DND-41 (cell line): ENCODE measurements around the gene GNA14.

Experiments
- ATAC-seq: fragments of 200-7000 bp; cut with Tn5 transposase; 3 replicates; pipeline ENCODE4 v1.9.1; 2021; ENCODE audit warnings: low read depth; ENCODE audit not compliant: insufficient read depth
- DNase-seq: peaks from one replicate; pipeline ENCODE4 v3.0.0-alpha.2; 2020
- H2AFZ ChIP-seq: 2 replicates; pipeline ENCODE4 v1.6.0; 2012; ENCODE audit warnings: low read depth, low read length
- H3K27ac ChIP-seq: 2 replicates; pipeline ENCODE4 v1.5.1; 2012; ENCODE audit warnings: low read length, inconsistent platforms
- H3K27me3 ChIP-seq: fragments of 200-600 bp; sonication (generic); 2 replicates; pipeline ENCODE4 v1.6.0; 2012; ENCODE audit warnings: low read length, mild to moderate bottlenecking, inconsistent platforms; ENCODE audit not compliant: insufficient read depth, poor library complexity
- H3K36me3 ChIP-seq: 2 replicates; pipeline ENCODE4 v1.5.1; 2012; ENCODE audit warnings: low read length, inconsistent platforms; ENCODE audit not compliant: insufficient read depth
- H3K4me1 ChIP-seq: 2 replicates; pipeline ENCODE4 v1.5.1; 2012; ENCODE audit warnings: mild to moderate bottlenecking, low read length; ENCODE audit not compliant: insufficient read depth
- H3K4me2 ChIP-seq: 2 replicates; pipeline ENCODE4 v1.6.0; 2012; ENCODE audit warnings: mild to moderate bottlenecking, moderate library complexity, low read length, inconsistent platforms; ENCODE audit not compliant: insufficient read depth
- H3K4me3 ChIP-seq, 2 experiments: fragments of 200-600 bp in 1 of 2; shearing (Covaris generic) in 1 of 2; 2 replicates each; pipeline ENCODE4 v1.5.1; 2012 to 2016; ENCODE audit warnings: inconsistent platforms in 2 of 2, low read length in 2 of 2, mild to moderate bottlenecking in 2 of 2, low read depth in 1 of 2, moderate library complexity in 1 of 2
- H3K79me2 ChIP-seq: 2 replicates; pipeline ENCODE4 v1.6.0; 2012; ENCODE audit warnings: low read length, inconsistent platforms; ENCODE audit not compliant: insufficient read depth
- H3K9ac ChIP-seq: 2 replicates; pipeline ENCODE4 v1.6.0; 2012; ENCODE audit warnings: low read depth, mild to moderate bottlenecking, inconsistent platforms, low read length, moderate library complexity
- H3K9me3 ChIP-seq: 2 replicates; pipeline ENCODE4 v1.5.1; 2012; ENCODE audit warnings: low read length, moderate library complexity, mild to moderate bottlenecking, inconsistent platforms; ENCODE audit not compliant: insufficient read depth, severe bottlenecking
- H4K20me1 ChIP-seq: 2 replicates; pipeline ENCODE4 v1.6.0; 2012; ENCODE audit warnings: low read length; ENCODE audit not compliant: insufficient read depth
- CTCF ChIP-seq: IDR thresholded peaks from 2 replicates; pipeline ENCODE4 v1.5.1; 2012; ENCODE audit warnings: borderline replicate concordance, low read length, moderate library complexity, mild to moderate bottlenecking; ENCODE audit not compliant: poor library complexity, severe bottlenecking; ENCODE audit errors: extremely low read depth
- EZH2 ChIP-seq: IDR thresholded peaks from 3 replicates; pipeline ENCODE4 v1.6.1; 2012; ENCODE audit warnings: borderline replicate concordance, low read depth, mild to moderate bottlenecking, moderate library complexity, low read length, inconsistent platforms; ENCODE audit not compliant: severe bottlenecking

The GNA14 gene

GRCh38 chr9:77589046-77589795, 58.9 kb downstream of the GNA14 start:
- DNase-seq: no peak

GRCh38 chr9:77588271-77588937, 59.7 kb downstream of the GNA14 start:
- Histone ChIP-seq H4K20me1 (no peaks in the 10 kb centered on the region), H3K4me1 (peaks cover 10% of the 10 kb centered on the region), H2AFZ (no peak overlapping the region; the same call in 1 of the 2 replicates), H3K27ac (peak overlapping the region; percentile 4; the same call in 1 of the 2 replicates), H3K4me3 (no peak overlapping the region), H3K4me2 (peak overlapping the region; percentile 31; the same call in 1 of the 2 replicates), H3K9me3 (no peaks in the 10 kb centered on the region), H3K27me3 (no peaks in the 10 kb centered on the region), H3K79me2 (no peaks in the 10 kb centered on the region), H3K9ac (no peak overlapping the region), H3K36me3 (no peaks in the 10 kb centered on the region)
- TF ChIP-seq CTCF (no peak), EZH2 (no peak)
- ATAC-seq (no peak), DNase-seq (no peak)

More at GRCh38 chr9:77589046-77589795, 58.9 kb downstream of the GNA14 start:
- H3K4me2 ChIP-seq: no peak overlapping the region
- H3K9me3 ChIP-seq: no peaks in the 10 kb centered on the region
- H3K4me3 ChIP-seq: no peak overlapping the region
- TF ChIP-seq EZH2: no peak
- no peak for TF ChIP-seq CTCF
- no peak overlapping the region for H3K9ac ChIP-seq
- no peak for ATAC-seq
- no peaks in the 10 kb centered on the region for H3K27me3 ChIP-seq
- no peak overlapping the region for H2AFZ ChIP-seq
- H3K79me2 ChIP-seq: no peaks in the 10 kb centered on the region
- no peaks in the 10 kb centered on the region for H3K36me3 ChIP-seq
- no peak overlapping the region for H3K27ac ChIP-seq
- H4K20me1 ChIP-seq: no peaks in the 10 kb centered on the region
- H3K4me1 ChIP-seq: peaks cover 10% of the 10 kb centered on the region

GRCh38 chr9:77587851-77588250, 60.3 kb downstream of the GNA14 start:
- H3K79me2 ChIP-seq: no peaks in the 10 kb centered on the region
- no peaks in the 10 kb centered on the region for H3K27me3 ChIP-seq
- TF ChIP-seq EZH2 (no peak), CTCF (no peak)
- H3K9me3 ChIP-seq: no peaks in the 10 kb centered on the region
- H2AFZ ChIP-seq: no peak overlapping the region; the same call in 1 of the 2 replicates
- no peak overlapping the region for H3K9ac ChIP-seq
- no peak for DNase-seq
- H4K20me1 ChIP-seq: no peaks in the 10 kb centered on the region
- H3K27ac ChIP-seq: no peak overlapping the region; the same call in 1 of the 2 replicates
- no peaks in the 10 kb centered on the region for H3K36me3 ChIP-seq
- peaks cover 10% of the 10 kb centered on the region for H3K4me1 ChIP-seq
- no peak overlapping the region for H3K4me3 ChIP-seq
- ATAC-seq: no peak
- H3K4me2 ChIP-seq: 0 out of 2 replicates have a peak overlapping the region, but pooled peaks have one; percentile 31
